Thoracic aorta (tissue), 2 donors: Measurements from ENCODE around the gene M6PR. TPM values are rescaled to one million over a fixed set of nuclear protein-coding genes. Genes with fewer than 3 reads are reported as not detected.

ENCODE experiments used
- ATAC-seq: fragments of 150-250 bp; one replicate; pipeline ENCODE4 v1.8.0; 2017; ENCODE audit warnings: low read depth; ENCODE audit not compliant: insufficient number of reproducible peaks, low FRiP score
- DNase-seq: peaks from one replicate; pipeline ENCODE4 v3.0.0-alpha.2; 2020; ENCODE audit warnings: low spot score
- H3K27ac ChIP-seq, 2 donors: fragments of 200-600 bp; sonication (generic); 1 replicate in 1 of 2; 2 replicates in 1 of 2; pipeline ENCODE4 v1.5.1; 2016; ENCODE audit warnings: mild to moderate bottlenecking in 2 of 2, moderate library complexity in 2 of 2
- H3K27me3 ChIP-seq: fragments of 200-600 bp; sonication (generic); replicated peaks from 2 replicates; pipeline ENCODE4 v1.6.0; 2016; ENCODE audit warnings: mild to moderate bottlenecking; ENCODE audit not compliant: insufficient read depth
- H3K36me3 ChIP-seq: fragments of 200-600 bp; sonication (generic); one replicate; pipeline ENCODE4 v1.5.1; 2016
- H3K4me1 ChIP-seq, 2 donors: fragments of 200-600 bp; sonication (generic); 1 replicate in 1 of 2; 2 replicates in 1 of 2; pipeline versions ENCODE4 v1.5.1 to v1.6.0; 2016; ENCODE audit warnings: low read depth in 2 of 2, mild to moderate bottlenecking in 1 of 2; ENCODE audit not compliant: control insufficient read depth in 1 of 2
- H3K4me3 ChIP-seq: fragments of 200-600 bp; sonication (generic); 2 replicates; pipeline ENCODE4 v1.5.1; 2016; ENCODE audit warnings: mild to moderate bottlenecking
- H3K9me3 ChIP-seq: fragments of 200-600 bp; sonication (generic); 2 replicates; pipeline ENCODE4 v1.5.1; 2016
- CTCF ChIP-seq: fragments of 200-600 bp; sonication (generic); IDR thresholded peaks from one replicate; pipeline ENCODE4 v1.5.1; 2019; ENCODE audit warnings: antibody characterized with exemption
- total RNA-seq, 2 donors: library from RNA; depleted of rRNA; stranded (reverse); fragments of >200 nt; gene quantifications; one replicate each; pipeline versions ENCODE4 v1.1.0 to v1.2.3, GENCODE V29; 2016

M6PR gene
- total RNA-seq, 2 donors from 2014 or later = 119 to 148 TPM

GRCh38 chr12:8991371-8992345 is 42.2 kb upstream of the M6PR start:
- Histone ChIP-seq H3K4me1 (no peaks in the 10 kb centered on the region), H3K27ac (no peak overlapping the region), H3K4me3 (no peak overlapping the region), H3K36me3 (no peaks in the 10 kb centered on the region), H3K27me3 (no peaks in the 10 kb centered on the region), H3K9me3 (no peaks in the 10 kb centered on the region)
- TF ChIP-seq CTCF = no peak
- DNase-seq = no peak
- no peak for ATAC-seq

DNA sequence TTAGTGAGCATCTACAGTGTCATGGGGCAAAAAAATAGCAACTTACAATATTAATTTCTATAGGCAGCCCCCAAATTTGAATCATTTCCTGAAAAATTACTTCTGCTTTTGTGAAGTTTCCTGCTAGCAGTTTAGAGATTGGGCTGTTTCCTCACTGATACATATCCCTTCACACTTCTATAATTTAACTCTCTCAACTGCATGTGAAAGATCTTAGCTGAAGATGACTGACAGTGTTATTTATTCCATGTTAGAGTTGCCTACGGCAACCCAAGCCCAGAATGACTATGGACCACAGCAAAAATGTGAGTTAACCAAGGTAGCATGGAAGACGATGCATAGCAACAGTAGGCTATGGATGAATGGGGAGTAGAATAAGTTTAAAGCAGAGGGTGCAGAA is 40.0 kb upstream of the M6PR start, which contains the start of gene KLRG1:
TSS of gene KLRG1 (plus strand) at position 134 of the 400 bp plus-strand sequence. CDS start at position 224, 90 bp downstream.
- Histone ChIP-seq H3K4me1 (no peaks in the 10 kb centered on the region), H3K27ac (no peak within 1 kb of the TSS), H3K4me3 (no peak within 1 kb of the TSS), H3K9me3 (no peaks in the 10 kb centered on the region), H3K36me3 (no peaks in the 10 kb centered on the region), H3K27me3 (no peaks in the 10 kb centered on the region)
- DNase-seq (no peak), ATAC-seq (no peak)
- no peak for TF ChIP-seq CTCF

DNA sequence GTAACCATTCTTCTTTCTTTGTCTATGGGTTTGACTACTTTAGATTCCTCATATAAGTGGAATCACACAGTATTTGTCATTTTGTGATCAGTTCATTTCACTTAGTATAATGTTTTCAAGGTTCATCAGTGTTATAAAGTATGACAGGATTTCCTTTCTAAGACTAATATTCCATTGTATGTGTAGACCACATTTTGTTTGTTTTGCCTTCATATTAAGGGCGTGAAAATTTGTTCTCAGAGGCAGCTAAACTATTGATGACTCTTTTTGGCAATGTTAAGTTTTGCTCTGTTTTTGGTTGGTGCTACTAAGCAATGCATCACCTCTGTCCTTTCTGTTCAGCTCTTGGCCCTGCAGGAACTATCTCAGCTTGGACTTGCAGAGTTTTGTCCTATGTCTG is 38.2 kb upstream of the M6PR start:
- no peak overlapping the region for H3K4me3 ChIP-seq
- no peak for ATAC-seq
- H3K4me1 ChIP-seq = no peaks in the 10 kb centered on the region
- H3K36me3 ChIP-seq = no peaks in the 10 kb centered on the region
- no peak overlapping the region for H3K27ac ChIP-seq
- no peaks in the 10 kb centered on the region for H3K9me3 ChIP-seq
- TF ChIP-seq CTCF = no peak
- H3K27me3 ChIP-seq = no peaks in the 10 kb centered on the region
- no peak for DNase-seq

DNA sequence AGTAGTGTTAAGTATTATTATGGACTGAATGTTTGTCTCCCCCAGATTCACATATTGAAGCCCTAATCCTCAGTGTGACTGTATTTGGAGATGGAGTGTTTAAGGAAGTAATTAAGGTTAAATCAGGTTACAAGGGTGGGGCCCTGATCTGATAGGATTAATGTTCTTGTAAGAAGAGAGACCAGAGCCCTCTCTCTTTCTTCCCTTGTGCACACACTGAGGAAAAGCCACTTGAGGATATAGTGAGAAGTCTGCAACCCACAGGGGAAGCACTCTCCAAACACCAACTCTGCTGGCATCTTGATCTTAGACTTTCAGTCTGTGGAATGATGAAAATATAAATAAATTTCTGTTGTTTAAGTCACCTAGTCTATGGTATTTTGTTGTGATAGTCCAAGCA is 37.7 kb upstream of the M6PR start:
- Histone ChIP-seq H3K4me3 (no peak overlapping the region), H3K36me3 (no peaks in the 10 kb centered on the region), H3K27ac (no peak overlapping the region), H3K4me1 (no peaks in the 10 kb centered on the region), H3K27me3 (no peaks in the 10 kb centered on the region), H3K9me3 (no peaks in the 10 kb centered on the region)
- ATAC-seq = no peak
- TF ChIP-seq CTCF = no peak
- no peak for DNase-seq

- TF ChIP-seq CTCF = no peak
- H3K4me1 ChIP-seq = no peaks in the 10 kb centered on the region
- H3K9me3 ChIP-seq = peaks cover 7% of the 10 kb centered on the region
- no peaks in the 10 kb centered on the region for H3K36me3 ChIP-seq
- no peak overlapping the region for H3K4me3 ChIP-seq
- no peak overlapping the region for H3K27ac ChIP-seq
- ATAC-seq = no peak
- H3K27me3 ChIP-seq = no peaks in the 10 kb centered on the region
- DNase-seq = no peak
Measured at GRCh38 chr12:8985213-8985754, 35.8 kb upstream of the M6PR start.
